Choroid plexus epithelial cell (primary cell): ENCODE results near the gene TPCN1.

ENCODE experiments used
- DNase-seq: peaks from one replicate; pipeline ENCODE4 v3.0.0-alpha.2; 2010; ENCODE audit warnings: low read depth
- H3K4me3 ChIP-seq: 2 replicates; pipeline ENCODE4 v1.5.1; 2011; ENCODE audit warnings: low read depth, mild to moderate bottlenecking, control low read depth, low read length, moderate library complexity
- TF ChIP-seq, protein P1 (sequence below): conservative IDR thresholded peaks from 2 replicates; pipeline ENCODE4 v1.5.1; 2011; ENCODE audit warnings: low read depth, mild to moderate bottlenecking, control low read depth, inconsistent platforms, low read length, moderate library complexity

TPCN1 gene

DNA sequence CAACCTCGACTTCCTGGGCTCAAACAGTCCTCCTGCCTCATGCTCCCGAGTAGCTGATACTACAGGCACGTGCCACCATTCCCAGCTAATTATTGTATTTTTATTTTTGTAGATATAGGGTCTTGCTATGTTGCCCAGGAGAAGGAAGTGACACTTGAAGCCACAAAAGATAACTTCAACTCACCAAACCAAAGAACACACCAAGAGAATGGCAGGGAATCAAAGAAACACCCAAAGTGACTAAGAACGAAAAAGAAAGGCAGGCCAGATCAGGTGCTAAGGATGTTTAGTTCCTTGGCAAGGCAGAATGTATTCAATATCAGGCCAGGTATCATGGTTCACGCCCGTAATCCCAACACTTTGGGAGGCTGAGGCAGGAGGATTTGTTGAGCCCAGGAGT lies 10.1 kb upstream of the TPCN1 start:
- TF ChIP-seq, protein P1, sequence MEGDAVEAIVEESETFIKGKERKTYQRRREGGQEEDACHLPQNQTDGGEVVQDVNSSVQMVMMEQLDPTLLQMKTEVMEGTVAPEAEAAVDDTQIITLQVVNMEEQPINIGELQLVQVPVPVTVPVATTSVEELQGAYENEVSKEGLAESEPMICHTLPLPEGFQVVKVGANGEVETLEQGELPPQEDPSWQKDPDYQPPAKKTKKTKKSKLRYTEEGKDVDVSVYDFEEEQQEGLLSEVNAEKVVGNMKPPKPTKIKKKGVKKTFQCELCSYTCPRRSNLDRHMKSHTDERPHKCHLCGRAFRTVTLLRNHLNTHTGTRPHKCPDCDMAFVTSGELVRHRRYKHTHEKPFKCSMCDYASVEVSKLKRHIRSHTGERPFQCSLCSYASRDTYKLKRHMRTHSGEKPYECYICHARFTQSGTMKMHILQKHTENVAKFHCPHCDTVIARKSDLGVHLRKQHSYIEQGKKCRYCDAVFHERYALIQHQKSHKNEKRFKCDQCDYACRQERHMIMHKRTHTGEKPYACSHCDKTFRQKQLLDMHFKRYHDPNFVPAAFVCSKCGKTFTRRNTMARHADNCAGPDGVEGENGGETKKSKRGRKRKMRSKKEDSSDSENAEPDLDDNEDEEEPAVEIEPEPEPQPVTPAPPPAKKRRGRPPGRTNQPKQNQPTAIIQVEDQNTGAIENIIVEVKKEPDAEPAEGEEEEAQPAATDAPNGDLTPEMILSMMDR: no peak
- no peak for DNase-seq

DNA sequence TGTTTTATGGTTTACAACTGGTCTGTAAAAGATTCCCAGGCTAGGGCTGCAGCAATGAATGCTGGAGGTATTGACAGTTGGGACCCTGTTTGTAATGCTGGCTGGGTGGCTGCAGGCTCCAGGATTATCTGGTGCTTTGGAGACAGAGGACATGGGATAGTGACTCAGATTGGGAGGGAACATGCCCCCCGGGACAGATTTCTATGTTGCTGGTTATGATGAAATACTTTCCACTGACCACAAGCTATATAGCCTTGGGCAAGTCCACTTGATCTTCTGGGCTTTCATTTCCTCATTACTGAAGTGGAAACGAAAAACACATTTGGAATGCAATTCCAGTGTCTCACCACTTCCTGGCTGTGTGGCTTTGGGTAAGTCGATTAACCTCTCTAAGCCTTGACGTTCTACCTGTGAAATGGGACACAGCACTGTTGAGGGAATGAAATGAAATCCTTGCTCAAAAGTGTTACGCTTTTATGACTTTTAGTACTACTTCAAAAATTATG lies 6.3 kb upstream of the TPCN1 start:
- TF ChIP-seq, protein P1: no peak
- peak; percentile 98 for DNase-seq
- H3K4me3 ChIP-seq: no peak overlapping the region

More for the DNA sequence above, 10.1 kb upstream of the TPCN1 start:
- no peak overlapping the region for H3K4me3 ChIP-seq

DNA sequence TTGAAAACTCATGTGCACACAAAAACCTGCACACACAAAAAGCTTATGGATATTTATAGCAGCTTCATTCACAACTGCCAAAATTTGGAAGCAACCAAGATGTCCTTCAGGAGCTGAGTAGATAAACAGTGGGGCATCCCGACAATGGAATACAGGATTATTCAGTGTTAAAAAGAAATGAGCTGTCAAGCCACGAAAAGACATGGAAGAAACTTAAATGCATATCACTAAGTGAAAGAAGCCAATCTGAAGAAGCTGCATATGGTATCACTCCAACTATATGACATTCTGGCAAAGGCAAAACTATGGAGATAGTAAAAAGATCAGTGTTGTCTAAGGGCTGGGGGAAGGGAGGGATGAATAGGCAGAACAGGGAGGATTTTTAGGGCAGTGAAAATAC lies 5.2 kb upstream of the TPCN1 start:
- no peak overlapping the region for H3K4me3 ChIP-seq
- TF ChIP-seq, protein P1: no peak
- no peak for DNase-seq

DNA sequence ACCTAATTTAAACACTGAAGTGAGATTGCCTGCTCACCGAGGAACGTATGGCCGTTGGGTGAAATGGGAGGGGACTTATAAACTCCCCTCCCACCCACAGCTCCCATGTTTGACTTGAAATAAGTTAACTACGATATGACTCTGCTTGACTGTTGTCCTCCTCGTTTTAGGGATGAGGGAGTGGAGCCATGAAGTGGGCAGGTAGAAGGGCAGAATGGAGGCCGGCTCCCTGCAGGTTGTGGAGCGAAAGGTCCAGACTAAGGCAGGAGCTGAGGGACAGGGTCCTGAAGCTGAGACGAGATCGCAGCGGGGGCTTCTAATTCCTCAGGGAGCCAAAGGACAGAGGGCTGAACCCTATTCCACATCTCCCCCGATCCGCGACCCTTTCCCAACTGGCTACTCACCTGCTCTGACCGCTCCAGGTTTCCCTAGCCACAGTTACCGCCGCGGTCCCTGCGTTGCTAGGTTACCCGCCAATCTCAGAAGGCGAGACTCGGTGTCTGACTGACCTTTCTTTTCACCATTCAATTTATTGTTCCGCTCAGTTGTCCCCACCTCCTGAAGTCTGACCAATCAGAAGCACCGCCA lies 577 bp upstream of the TPCN1 start:
- peak overlapping the region; percentile 68 for H3K4me3 ChIP-seq
- TF ChIP-seq, protein P1: no peak
- no peak for DNase-seq

DNA sequence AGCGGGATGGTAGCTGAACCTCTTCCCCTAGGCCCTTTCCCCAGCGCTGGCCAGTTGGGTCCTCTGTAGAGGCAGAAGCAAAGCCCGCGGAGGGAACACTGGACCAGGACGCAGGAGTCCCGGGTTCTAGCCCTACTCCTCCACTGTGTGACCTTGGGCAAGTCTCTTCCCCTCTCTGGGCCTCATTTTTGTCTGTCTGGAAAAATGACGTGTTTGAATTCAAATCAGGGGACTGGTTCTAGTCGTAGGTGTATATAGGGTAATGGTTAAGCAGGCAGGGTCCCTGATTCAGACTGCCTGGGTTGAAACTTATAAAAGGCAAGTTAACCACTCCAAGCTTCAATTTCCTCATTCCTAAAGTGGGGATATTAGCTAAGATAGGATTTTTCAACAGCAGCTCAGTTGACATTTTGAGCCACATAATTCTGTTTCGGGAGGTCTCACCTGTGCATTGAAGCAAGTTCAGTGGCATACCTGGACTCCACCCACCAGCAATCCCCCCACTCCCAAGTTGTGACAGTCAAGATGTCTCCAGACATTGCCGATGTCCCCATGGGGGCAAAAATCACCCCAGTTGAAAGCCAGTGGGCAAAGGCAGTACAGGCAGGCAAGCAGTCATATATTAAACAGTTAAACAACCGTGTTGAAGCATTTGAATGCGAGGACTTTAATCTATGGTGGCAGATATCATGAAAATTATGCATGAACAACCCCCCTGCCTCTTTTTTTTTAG lies 899 bp downstream of the TPCN1 start:
- TF ChIP-seq, protein P1: no peak
- peak overlapping the region; percentile 88 for H3K4me3 ChIP-seq
- DNase-seq: no peak

DNA sequence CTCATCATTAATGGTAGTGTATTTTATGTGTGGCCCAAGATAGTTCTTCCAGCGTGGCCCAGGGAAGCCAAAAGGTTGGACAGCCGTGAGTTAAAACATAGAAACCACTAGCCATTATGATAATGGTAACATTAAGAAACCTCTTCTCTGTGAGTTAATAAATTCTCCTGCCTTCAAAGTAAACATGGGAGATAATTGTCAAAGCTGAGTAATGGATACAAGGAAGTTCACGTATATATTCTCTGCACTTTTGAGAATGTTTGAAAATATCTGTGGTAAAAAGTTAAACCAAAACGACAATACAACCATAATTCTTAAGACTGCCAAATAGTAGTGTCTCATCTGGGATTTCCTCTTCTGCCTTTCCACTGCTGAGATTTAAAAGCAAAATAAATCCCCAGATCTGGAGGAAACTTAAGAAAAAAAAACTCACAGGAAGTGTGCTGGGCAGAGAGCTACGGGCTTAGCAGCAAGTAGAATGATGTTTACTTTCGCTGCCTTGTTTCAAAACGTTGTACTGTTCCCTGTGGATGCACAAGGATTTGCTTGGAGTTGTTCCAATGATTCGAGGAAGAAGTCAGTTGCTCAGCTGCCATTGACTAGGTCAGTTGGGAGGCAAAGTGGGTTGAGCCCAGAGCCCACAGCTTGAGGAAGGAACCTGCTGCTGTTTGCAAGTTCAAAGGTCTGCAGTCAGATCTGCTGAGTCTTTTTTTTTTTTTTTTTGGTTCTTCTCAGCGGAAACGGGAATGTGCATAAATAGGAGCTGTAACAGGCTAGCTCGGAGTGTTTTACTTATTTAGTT lies 1.7 kb downstream of the TPCN1 start:
- peak; percentile 94 for DNase-seq
- H3K4me3 ChIP-seq: peak overlapping the region; percentile 88
- TF ChIP-seq, protein P1: peak; percentile 1
